IMR-90 (cell line): ENCODE measurements around the gene MAB21L1. TPM values are rescaled to one million over a fixed set of nuclear protein-coding genes. Genes with fewer than 3 reads are reported as not detected.

Source experiments
- ATAC-seq: fragments of 200-7000 bp; cut with Tn5 transposase; 2 replicates; pipeline ENCODE4 v1.9.1; 2020; ENCODE audit warnings: low read depth, mild to moderate bottlenecking, moderate library complexity
- BruUV-seq: library from RNA; stranded (reverse); fragments of 400-500 nt; replicated peaks from 2 replicates; lab custom pipeline; 2021; lab: Mats Ljungman, UMichigan
- CTCF ChIA-PET: fragments of 300-600 bp; formaldehyde crosslinking; extraction: SDS; loops from one replicate; lab custom pipeline; 2021; ENCODE audit warnings: antibody characterized with exemption; lab: Yijun Ruan, JAX
- POLR2A ChIA-PET: fragments of 300-600 bp; sonication (Branson Sonifier 250); formaldehyde crosslinking; loops from one replicate; lab custom pipeline; 2022; ENCODE audit warnings: antibody characterized with exemption; ENCODE audit not compliant: unreplicated experiment; lab: Charles Lee
- DNase-seq: peaks from one replicate; pipeline ENCODE4 v3.0.0; 2013
- H2AFZ ChIP-seq: replicated peaks from 2 replicates; pipeline ENCODE3; 2013; ENCODE audit warnings: low read length, mild to moderate bottlenecking; ENCODE audit not compliant: poor library complexity
- H2AK5ac ChIP-seq: 2 replicates; pipeline ENCODE4 v1.6.1; 2013; ENCODE audit warnings: low read depth, low read length, inconsistent platforms
- H2AK9ac ChIP-seq: replicated peaks from 2 replicates; pipeline ENCODE3; 2013; ENCODE audit warnings: mild to moderate bottlenecking, low read depth, low read length, moderate library complexity; ENCODE audit not compliant: poor library complexity
- H2BK120ac ChIP-seq: 2 replicates; pipeline ENCODE4 v1.6.1; 2013; ENCODE audit warnings: low read depth, low read length, inconsistent platforms
- H2BK15ac ChIP-seq: 3 replicates; pipeline ENCODE4 v1.6.1; 2013; ENCODE audit warnings: low read depth, low read length, inconsistent platforms
- H2BK20ac ChIP-seq: 2 replicates; pipeline ENCODE4 v1.6.1; 2013; ENCODE audit warnings: low read depth, mild to moderate bottlenecking, inconsistent platforms, low read length, moderate library complexity
- H2BK5ac ChIP-seq: 2 replicates; pipeline ENCODE4 v1.6.1; 2013; ENCODE audit warnings: mild to moderate bottlenecking, low read depth, low read length, inconsistent platforms; ENCODE audit not compliant: poor library complexity, severe bottlenecking
- H3K14ac ChIP-seq: replicated peaks from 2 replicates; pipeline ENCODE4 v1.6.1; 2013; ENCODE audit warnings: low read depth, low read length, inconsistent platforms
- H3K18ac ChIP-seq: 2 replicates; pipeline ENCODE4 v1.6.1; 2013; ENCODE audit warnings: low read depth, low read length, control low read depth
- H3K23ac ChIP-seq: 2 replicates; pipeline ENCODE4 v1.6.1; 2013; ENCODE audit warnings: low read depth, low read length, inconsistent platforms
- H3K27ac ChIP-seq: 2 replicates; pipeline ENCODE4 v1.5.1; 2013; ENCODE audit warnings: mild to moderate bottlenecking, control low read depth, low read length; ENCODE audit not compliant: insufficient read depth
- H3K27me3 ChIP-seq: 2 replicates; pipeline ENCODE4 v1.6.1; 2013; ENCODE audit warnings: low read length; ENCODE audit not compliant: control insufficient read depth, insufficient read depth
- H3K36me3 ChIP-seq: 2 replicates; pipeline ENCODE4 v1.6.1; 2013; ENCODE audit warnings: low read length, mixed read lengths; ENCODE audit not compliant: control insufficient read depth, insufficient read depth
- H3K4ac ChIP-seq: 2 replicates; pipeline ENCODE4 v1.6.1; 2013; ENCODE audit warnings: low read depth, low read length, inconsistent platforms
- H3K4me1 ChIP-seq: 2 replicates; pipeline ENCODE4 v1.6.1; 2013; ENCODE audit warnings: low read length, mixed read lengths; ENCODE audit not compliant: control insufficient read depth, insufficient read depth
- H3K4me2 ChIP-seq: 2 replicates; pipeline ENCODE4 v1.6.1; 2013; ENCODE audit warnings: low read depth, mild to moderate bottlenecking, control low read depth, low read length, moderate library complexity
- H3K4me3 ChIP-seq: 2 replicates; pipeline ENCODE4 v1.5.1; 2013; ENCODE audit warnings: low read depth, mild to moderate bottlenecking, control low read depth, low read length, moderate library complexity; ENCODE audit not compliant: insufficient read depth
- H3K56ac ChIP-seq: 2 replicates; pipeline ENCODE4 v1.6.1; 2013; ENCODE audit warnings: low read length, inconsistent platforms; ENCODE audit not compliant: insufficient read depth; ENCODE audit errors: extremely low read depth
- H3K79me1 ChIP-seq, 2 experiments: 2 replicates each; pipeline ENCODE4 v1.6.1; 2013; ENCODE audit warnings: low read length in 2 of 2, inconsistent platforms in 1 of 2, low read depth in 1 of 2
- H3K9ac ChIP-seq: 2 replicates; pipeline ENCODE4 v1.6.1; 2013; ENCODE audit warnings: low read depth, low read length, control low read depth
- H3K9me1 ChIP-seq: 2 replicates; pipeline ENCODE4 v1.6.1; 2013; ENCODE audit warnings: low read length, inconsistent platforms; ENCODE audit not compliant: insufficient read depth
- H3K9me3 ChIP-seq: 2 replicates; pipeline ENCODE4 v1.6.1; 2013; ENCODE audit warnings: low read length; ENCODE audit not compliant: control insufficient read depth, insufficient read depth
- H4K20me1 ChIP-seq: 2 replicates; pipeline ENCODE4 v1.6.1; 2013; ENCODE audit warnings: low read length, inconsistent platforms; ENCODE audit not compliant: insufficient read depth
- H4K5ac ChIP-seq: 2 replicates; pipeline ENCODE4 v1.6.1; 2013; ENCODE audit warnings: mild to moderate bottlenecking, low read depth, low read length, control low read depth
- H4K8ac ChIP-seq, 2 experiments: 2 replicates each; pipeline ENCODE4 v1.6.1; 2013; ENCODE audit warnings: low read depth in 2 of 2, low read length in 2 of 2, control low read depth in 1 of 2, inconsistent platforms in 1 of 2
- H4K91ac ChIP-seq: 2 replicates; pipeline ENCODE4 v1.6.1; 2013; ENCODE audit warnings: low read depth, low read length, inconsistent platforms; ENCODE audit not compliant: insufficient read depth
- BHLHE40 ChIP-seq: fragments of 150-350 bp; IDR thresholded peaks from 2 replicates; pipeline ENCODE4 v1.6.1; 2016; ENCODE audit warnings: mild to moderate bottlenecking, low read depth, low read length
- CEBPB ChIP-seq: IDR thresholded peaks from 2 replicates; pipeline ENCODE4 v1.6.1; 2012; ENCODE audit warnings: low read depth, low read length, improper control_type of control experiment
- CHD1 ChIP-seq: IDR thresholded peaks from 2 replicates; pipeline ENCODE4 v1.6.1; 2012; ENCODE audit warnings: low read depth, low read length, improper control_type of control experiment
- FOS ChIP-seq: fragments of 150-350 bp; IDR thresholded peaks from 2 replicates; pipeline ENCODE4 v1.6.1; 2016; ENCODE audit warnings: low read depth, low read length
- MAFK ChIP-seq: IDR thresholded peaks from 2 replicates; pipeline ENCODE4 v1.6.1; 2012; ENCODE audit warnings: low read depth, low read length, improper control_type of control experiment
- MAZ ChIP-seq: IDR thresholded peaks from 2 replicates; pipeline ENCODE4 v1.6.1; 2012; ENCODE audit warnings: low read depth, mild to moderate bottlenecking, low read length, improper control_type of control experiment, moderate library complexity, borderline replicate concordance
- MXI1 ChIP-seq: IDR thresholded peaks from 2 replicates; pipeline ENCODE4 v1.6.1; 2012; ENCODE audit warnings: low read depth, mild to moderate bottlenecking, low read length, moderate library complexity, borderline replicate concordance
- NFE2L2 ChIP-seq: fragments of 150-350 bp; IDR thresholded peaks from 2 replicates; pipeline ENCODE4 v1.6.1; 2016; ENCODE audit warnings: low read depth, mild to moderate bottlenecking, low read length
- POLR2A ChIP-seq: IDR thresholded peaks from 2 replicates; pipeline ENCODE4 v1.6.1; 2012; ENCODE audit warnings: mild to moderate bottlenecking, low read depth, low read length
- RAD21 ChIP-seq: IDR thresholded peaks from 2 replicates; pipeline ENCODE4 v1.6.1; 2012; ENCODE audit warnings: low read length, improper control_type of control experiment
- RCOR1 ChIP-seq: IDR thresholded peaks from 2 replicates; pipeline ENCODE4 v1.6.1; 2012; ENCODE audit warnings: mild to moderate bottlenecking, low read length, improper control_type of control experiment; ENCODE audit not compliant: insufficient replicate concordance
- RFX5 ChIP-seq: IDR thresholded peaks from 2 replicates; pipeline ENCODE4 v1.8.0; 2012; ENCODE audit warnings: low read depth, mild to moderate bottlenecking, low read length, moderate library complexity
- SMC3 ChIP-seq: fragments of 150-350 bp; IDR thresholded peaks from 2 replicates; pipeline ENCODE4 v1.6.1; 2016; ENCODE audit warnings: low read depth, mild to moderate bottlenecking, antibody characterized with exemption, low read length, moderate library complexity
- WGBS, 2 experiments: methylation state at CpG; one replicate each; pipeline versions ENCODE4 v1.1.5 to v1.1.7; 2013; ENCODE audit warnings: missing lambda C conversion rate in 2 of 2; ENCODE audit not compliant: insufficient read length in 1 of 2; ENCODE audit errors: extremely low coverage in 2 of 2; 5-methylcytosine and 5-hydroxymethylcytosine counted together
- dilution Hi-C: fragments of 300-500 bp; cut with HindIII; formaldehyde crosslinking; loops from one replicate; pipeline ENCODE4 v1.14.3; 2018; ENCODE audit warnings: low sequenced_read_pairs; ENCODE audit not compliant: unreplicated experiment
- in situ Hi-C: fragments of 300-500 bp; cut with MboI; formaldehyde crosslinking; loops from 3 replicates; pipeline ENCODE4 v1.14.3; 2019; ENCODE audit warnings: low sequenced_read_pairs, inconsistent platforms, mixed read lengths
- intact Hi-C: fragments of 100-400 bp; cut with micrococcal nuclease; formaldehyde crosslinking; loops from 2 replicates; pipeline ENCODE4 v1.10.0; 2022
- polyA plus RNA-seq, 3 experiments: library from polyadenylated mRNA; depleted of rRNA; stranded (reverse); fragments of >200 nt; gene quantifications; 2 replicates each; pipeline ENCODE4 v1.2.3, GENCODE V29; 2012; ENCODE audit warnings: low replicate concordance in 1 of 3
- total RNA-seq: library from RNA; depleted of rRNA; stranded (reverse); fragments of >200 nt; gene quantifications from 2 replicates; pipeline ENCODE4 v1.2.3, GENCODE V29; 2012
- TF ChIP-seq, protein P1 (sequence below): fragments of 150-350 bp; IDR thresholded peaks from 2 replicates; pipeline ENCODE4 v1.6.1; 2017; ENCODE audit warnings: mild to moderate bottlenecking, antibody characterized with exemption, low read length, low read depth
- TF ChIP-seq, protein P2 (sequence below): fragments of 150-350 bp; IDR thresholded peaks from 2 replicates; pipeline ENCODE4 v1.6.1; 2016; ENCODE audit warnings: low read depth, mild to moderate bottlenecking, low read length, moderate library complexity, borderline replicate concordance
- TF ChIP-seq, protein P3 (sequence below): conservative IDR thresholded peaks from 2 replicates; pipeline ENCODE4 v1.5.1; 2012; ENCODE audit warnings: mild to moderate bottlenecking, low read depth, low read length, improper control_type of control experiment

The MAB21L1 gene
- total and polyA plus RNA-seq, 2 of the 4 experiments (the other 2 are of a cell fraction) = 0.53 to 0.72 TPM

DNA sequence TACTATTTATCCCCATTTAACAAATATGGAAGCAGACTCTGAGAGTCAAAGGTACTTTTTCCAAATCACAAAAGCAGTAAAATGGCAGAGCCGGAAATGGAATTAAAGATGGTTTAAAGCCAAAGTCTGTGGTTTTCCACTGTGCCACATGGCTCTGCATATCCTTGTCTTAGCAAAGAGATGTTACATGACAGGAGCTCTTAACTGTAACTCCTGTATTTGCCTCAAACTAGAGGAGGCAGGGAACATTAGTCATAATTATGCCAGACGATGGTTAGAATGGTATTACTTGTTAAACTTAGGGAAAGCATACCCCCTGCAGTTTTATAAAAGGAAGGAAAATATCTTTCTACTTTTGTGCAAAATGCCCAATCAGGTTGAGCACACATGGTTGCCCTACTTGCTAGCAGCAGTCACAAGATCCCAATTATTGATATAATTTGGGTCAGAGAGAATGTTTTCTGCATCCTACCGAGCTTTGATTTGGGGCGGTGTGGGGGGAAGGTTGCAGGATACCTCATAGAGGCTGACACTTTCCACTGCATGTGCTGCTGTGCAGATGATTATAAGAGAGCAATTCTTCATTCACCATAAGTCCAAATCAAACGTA is 42.0 kb upstream of the MAB21L1 start:
- no peak overlapping the region for H4K5ac ChIP-seq
- TF ChIP-seq POLR2A (no peak), FOS (no peak), MAFK (no peak), CEBPB (no peak), MXI1 (no peak), MAZ (no peak), RAD21 (no peak), NFE2L2 (no peak), SMC3 (no peak), BHLHE40 (no peak), RCOR1 (no peak), CHD1 (no peak), RFX5 (no peak)
- TF ChIP-seq, protein P1, sequence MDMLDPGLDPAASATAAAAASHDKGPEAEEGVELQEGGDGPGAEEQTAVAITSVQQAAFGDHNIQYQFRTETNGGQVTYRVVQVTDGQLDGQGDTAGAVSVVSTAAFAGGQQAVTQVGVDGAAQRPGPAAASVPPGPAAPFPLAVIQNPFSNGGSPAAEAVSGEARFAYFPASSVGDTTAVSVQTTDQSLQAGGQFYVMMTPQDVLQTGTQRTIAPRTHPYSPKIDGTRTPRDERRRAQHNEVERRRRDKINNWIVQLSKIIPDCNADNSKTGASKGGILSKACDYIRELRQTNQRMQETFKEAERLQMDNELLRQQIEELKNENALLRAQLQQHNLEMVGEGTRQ = no peak
- TF ChIP-seq, protein P2, sequence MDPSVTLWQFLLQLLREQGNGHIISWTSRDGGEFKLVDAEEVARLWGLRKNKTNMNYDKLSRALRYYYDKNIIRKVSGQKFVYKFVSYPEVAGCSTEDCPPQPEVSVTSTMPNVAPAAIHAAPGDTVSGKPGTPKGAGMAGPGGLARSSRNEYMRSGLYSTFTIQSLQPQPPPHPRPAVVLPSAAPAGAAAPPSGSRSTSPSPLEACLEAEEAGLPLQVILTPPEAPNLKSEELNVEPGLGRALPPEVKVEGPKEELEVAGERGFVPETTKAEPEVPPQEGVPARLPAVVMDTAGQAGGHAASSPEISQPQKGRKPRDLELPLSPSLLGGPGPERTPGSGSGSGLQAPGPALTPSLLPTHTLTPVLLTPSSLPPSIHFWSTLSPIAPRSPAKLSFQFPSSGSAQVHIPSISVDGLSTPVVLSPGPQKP = no peak
- TF ChIP-seq, protein P3, sequence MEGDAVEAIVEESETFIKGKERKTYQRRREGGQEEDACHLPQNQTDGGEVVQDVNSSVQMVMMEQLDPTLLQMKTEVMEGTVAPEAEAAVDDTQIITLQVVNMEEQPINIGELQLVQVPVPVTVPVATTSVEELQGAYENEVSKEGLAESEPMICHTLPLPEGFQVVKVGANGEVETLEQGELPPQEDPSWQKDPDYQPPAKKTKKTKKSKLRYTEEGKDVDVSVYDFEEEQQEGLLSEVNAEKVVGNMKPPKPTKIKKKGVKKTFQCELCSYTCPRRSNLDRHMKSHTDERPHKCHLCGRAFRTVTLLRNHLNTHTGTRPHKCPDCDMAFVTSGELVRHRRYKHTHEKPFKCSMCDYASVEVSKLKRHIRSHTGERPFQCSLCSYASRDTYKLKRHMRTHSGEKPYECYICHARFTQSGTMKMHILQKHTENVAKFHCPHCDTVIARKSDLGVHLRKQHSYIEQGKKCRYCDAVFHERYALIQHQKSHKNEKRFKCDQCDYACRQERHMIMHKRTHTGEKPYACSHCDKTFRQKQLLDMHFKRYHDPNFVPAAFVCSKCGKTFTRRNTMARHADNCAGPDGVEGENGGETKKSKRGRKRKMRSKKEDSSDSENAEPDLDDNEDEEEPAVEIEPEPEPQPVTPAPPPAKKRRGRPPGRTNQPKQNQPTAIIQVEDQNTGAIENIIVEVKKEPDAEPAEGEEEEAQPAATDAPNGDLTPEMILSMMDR = no peak
- DNase-seq (no peak), ATAC-seq (no peak)
- no peak overlapping the region for H2BK15ac ChIP-seq
- no peak overlapping the region for H2BK5ac ChIP-seq
- H4K8ac ChIP-seq = no peak overlapping the region
- H3K9me3 ChIP-seq = no peaks in the 10 kb centered on the region
- H3K4me1 ChIP-seq = no peaks in the 10 kb centered on the region
- ChIA-PET CTCF (no interaction called here), POLR2A (no interaction called here)
- H2BK120ac ChIP-seq = no peak overlapping the region
- H3K79me1 ChIP-seq = no peaks in the 10 kb centered on the region
- BruUV-seq = no TSS peak
- H3K4me2 ChIP-seq = no peak overlapping the region
- intact Hi-C loops = no loop called here
- dilution Hi-C loops = no loop called here
- H4K20me1 ChIP-seq = no peaks in the 10 kb centered on the region
- no peak overlapping the region for H2BK20ac ChIP-seq
- no peaks in the 10 kb centered on the region for H3K36me3 ChIP-seq
- H3K9ac ChIP-seq = no peak overlapping the region
- no peak overlapping the region for H2AK9ac ChIP-seq
- H2AFZ ChIP-seq = no peak overlapping the region
- no peak overlapping the region for H3K18ac ChIP-seq
- no peaks in the 10 kb centered on the region for H3K9me1 ChIP-seq
- H3K4me3 ChIP-seq = no peak overlapping the region
- H3K4ac ChIP-seq = no peak overlapping the region
- H3K27me3 ChIP-seq = no peaks in the 10 kb centered on the region
- H3K56ac ChIP-seq = no peak overlapping the region
- no peak overlapping the region for H2AK5ac ChIP-seq
- no peak overlapping the region for H4K91ac ChIP-seq
- 80% methylated on average over 1 of the region's 5 CpGs; no CpG with 5 or more reads in 1 of the 2 experiments for WGBS, 2 experiments
- no peak overlapping the region for H3K23ac ChIP-seq
- no peak overlapping the region for H3K14ac ChIP-seq
- H3K27ac ChIP-seq = no peak overlapping the region
- in situ Hi-C loops = no loop called here
